ENCODE results near the gene IDH3B. TPM values are rescaled to one million over a fixed set of nuclear protein-coding genes. Genes with fewer than 3 reads are reported as not detected.
A peak's percentile ranks its signal among the peaks of the same experiment; 100 is the strongest.
"Not testable (repeated sequence)": the region's sequence is repeated elsewhere in the genome, so short reads cannot be mapped to it uniquely, and the experiment has no call there.

IDH3B gene
- total RNA-seq, 1 donor from 2014 or later = 116 TPM

DNA sequence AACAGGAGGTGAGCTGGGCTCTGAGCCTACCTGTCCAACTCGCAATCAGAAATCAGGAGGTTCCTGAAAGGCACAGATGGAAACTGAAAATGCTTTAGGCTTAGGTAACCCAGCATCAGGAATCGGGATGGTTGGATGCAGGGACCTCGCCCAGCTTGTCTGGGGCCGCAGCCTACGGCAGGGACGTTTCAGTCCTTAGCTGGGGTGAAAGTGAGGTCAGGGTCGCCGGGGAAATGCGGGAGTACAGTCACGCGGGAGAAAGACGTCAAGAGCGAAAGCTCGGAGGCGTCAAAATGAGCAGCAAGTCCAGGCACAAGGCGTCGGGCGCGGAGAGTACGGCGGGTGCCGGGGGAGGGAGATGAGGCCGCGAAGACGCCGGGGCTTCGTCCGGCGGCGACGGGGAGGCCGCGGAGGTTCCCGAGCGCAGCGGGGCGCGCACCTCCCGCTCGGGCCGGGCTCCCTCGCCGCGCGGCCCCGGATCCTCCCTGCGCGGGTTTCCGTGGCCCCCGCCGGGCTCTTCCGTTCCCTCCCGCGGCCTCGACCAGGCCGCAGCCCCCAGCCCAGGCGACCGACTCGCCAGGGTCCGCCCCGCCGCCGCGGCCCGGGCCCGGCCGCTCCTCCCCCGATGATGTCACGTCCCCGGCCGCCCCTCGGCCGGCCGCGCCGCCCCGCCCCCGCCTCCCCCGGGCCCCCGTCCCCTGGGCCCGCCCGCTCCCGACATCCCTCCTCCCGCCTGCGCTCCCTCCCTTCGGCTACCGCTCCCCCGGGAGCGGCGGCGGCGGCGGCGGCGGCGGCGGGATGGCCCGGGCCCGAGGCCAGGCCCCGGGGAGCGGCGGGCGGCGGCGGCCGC is 28.2 kb upstream of the IDH3B start, which contains the start of gene EBF4:
TSS of gene EBF4 (plus strand) at position 745 of the 850 bp plus-strand sequence. CDS start 866 bp downstream, outside the sequence.
- Mint-ChIP-seq H3K27ac (peak within 1 kb of the TSS; percentile 83), H3K27me3 (ENCODE audit: insufficient read depth) (peaks cover 36% of the 10 kb centered on the region), H3K36me3 (ENCODE audit: low read depth) (peaks cover 7% of the 10 kb centered on the region)

DNA sequence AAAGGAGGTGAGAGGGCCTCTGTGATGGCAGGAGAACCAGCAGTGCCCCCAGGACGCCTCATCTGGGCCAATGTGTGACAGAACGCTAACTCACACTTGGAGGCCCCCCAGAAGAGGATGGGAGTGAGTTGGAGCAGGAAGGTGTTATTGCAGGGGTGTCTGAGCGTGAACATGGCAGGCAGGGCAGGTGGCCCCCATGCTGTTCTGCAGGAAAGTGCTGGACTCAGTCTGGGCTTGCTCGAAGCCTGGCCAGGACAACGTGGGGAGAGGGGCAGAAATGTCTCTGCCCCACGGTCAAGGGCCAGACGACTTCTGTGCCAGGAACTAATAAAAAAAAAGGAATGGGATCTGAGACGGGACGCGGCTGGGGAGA is 27.6 kb upstream of the IDH3B start:
- Mint-ChIP-seq H3K36me3 (ENCODE audit: low read depth) (peaks cover 7% of the 10 kb centered on the region), H3K27ac (peak overlapping the region; percentile 83)
- intact Hi-C loops (cut with micrococcal nuclease) = no loop called here

More for the DNA sequence above, 28.2 kb upstream of the IDH3B start, which contains the start of gene EBF4:
- H3K4me1 Mint-ChIP-seq (ENCODE audit: low read depth) = peaks cover 35% of the 10 kb centered on the region
- no peak for DNase-seq (ENCODE audit: low spot score)
- H3K4me3 Mint-ChIP-seq = peak within 1 kb of the TSS; percentile 91
- no peaks in the 10 kb centered on the region for H3K9me3 Mint-ChIP-seq
- intact Hi-C loops (cut with micrococcal nuclease) = no loop called here

DNA sequence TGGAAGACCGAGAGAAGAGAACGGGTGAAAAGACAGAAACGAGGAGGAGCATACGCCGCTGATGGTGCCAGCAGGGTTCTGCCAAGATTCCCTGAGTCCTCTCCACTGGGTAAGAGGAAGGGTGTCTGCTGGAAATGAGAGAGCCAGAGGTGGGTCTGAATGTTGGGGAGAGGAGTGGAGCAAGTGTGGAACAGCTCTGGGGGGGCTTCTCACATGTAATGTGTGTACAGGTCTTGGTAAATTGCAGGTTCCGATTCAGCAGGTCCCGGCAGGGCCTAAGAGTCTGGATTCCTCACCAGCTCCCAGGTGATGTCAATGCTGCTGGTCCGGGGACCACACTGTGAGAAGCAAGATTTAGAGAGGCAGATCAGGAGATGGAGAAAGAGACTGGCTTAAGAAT is 27.1 kb upstream of the IDH3B start:
- peak overlapping the region; percentile 83 for H3K27ac Mint-ChIP-seq
- intact Hi-C loops (cut with micrococcal nuclease) = no loop called here

More for the DNA sequence above, 27.6 kb upstream of the IDH3B start:
- peaks cover 35% of the 10 kb centered on the region for H3K4me1 Mint-ChIP-seq (ENCODE audit: low read depth)
- DNase-seq (ENCODE audit: low spot score) = no peak
- H3K27me3 Mint-ChIP-seq (ENCODE audit: insufficient read depth) = peaks cover 34% of the 10 kb centered on the region
- H3K4me3 Mint-ChIP-seq = peak overlapping the region; percentile 91
- H3K9me3 Mint-ChIP-seq = no peaks in the 10 kb centered on the region

DNA sequence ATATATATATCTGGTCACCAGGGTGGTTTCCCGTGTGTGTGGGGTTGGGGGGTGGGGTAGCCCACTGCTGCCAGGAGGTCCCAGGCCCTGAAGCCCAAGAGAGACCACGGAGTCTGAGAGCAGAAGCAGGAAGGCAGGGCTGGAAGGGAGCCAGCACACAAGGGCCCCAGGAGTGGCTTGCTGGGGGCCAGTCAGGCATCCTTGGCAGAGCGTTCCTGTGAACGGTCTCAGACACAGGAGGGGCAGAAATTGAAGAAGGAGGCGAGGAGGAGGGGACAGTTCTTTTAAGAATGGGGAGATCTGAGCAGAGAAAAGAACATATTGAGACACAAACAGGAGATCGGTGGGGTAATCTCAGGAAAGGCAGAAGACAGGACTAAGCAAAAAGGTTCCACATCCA is 26.7 kb upstream of the IDH3B start:
- Mint-ChIP-seq H3K4me3 (peak overlapping the region; percentile 91), H3K27ac (peak overlapping the region; percentile 57), H3K27me3 (ENCODE audit: insufficient read depth) (peaks cover 27% of the 10 kb centered on the region)

More for the DNA sequence above, 27.1 kb upstream of the IDH3B start:
- Mint-ChIP-seq H3K9me3 (no peaks in the 10 kb centered on the region), H3K36me3 (ENCODE audit: low read depth) (peaks cover 7% of the 10 kb centered on the region), H3K4me3 (peak overlapping the region; percentile 91), H3K4me1 (ENCODE audit: low read depth) (peaks cover 35% of the 10 kb centered on the region), H3K27me3 (ENCODE audit: insufficient read depth) (peaks cover 31% of the 10 kb centered on the region)
- no peak for DNase-seq (ENCODE audit: low spot score)

DNA sequence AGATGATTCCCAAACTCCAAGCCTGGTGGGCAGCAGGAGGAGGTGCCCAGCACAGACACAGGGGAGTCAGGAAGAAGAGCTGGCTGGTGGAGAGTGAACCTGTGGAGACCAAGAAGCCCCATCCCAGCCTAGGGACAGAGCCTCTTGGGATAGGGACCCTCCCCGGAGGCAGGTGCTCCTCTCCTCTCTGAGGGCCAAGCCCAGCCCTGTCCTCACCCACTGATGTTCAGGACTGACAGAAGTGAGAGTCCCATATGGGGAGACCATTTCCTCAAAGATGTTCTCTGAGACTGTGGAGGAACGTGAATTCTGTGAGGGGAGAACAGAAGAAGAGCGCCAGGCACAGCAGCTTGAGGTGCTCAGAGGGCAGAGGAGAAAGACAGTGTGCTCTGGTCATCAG is 26.2 kb upstream of the IDH3B start:
- H3K4me3 Mint-ChIP-seq = no peak overlapping the region
- no peak overlapping the region for H3K27ac Mint-ChIP-seq
- intact Hi-C loops (cut with micrococcal nuclease) = no loop called here
- peaks cover 7% of the 10 kb centered on the region for H3K36me3 Mint-ChIP-seq (ENCODE audit: low read depth)
- H3K9me3 Mint-ChIP-seq = no peaks in the 10 kb centered on the region
- DNase-seq (ENCODE audit: low spot score) = no peak
- peaks cover 35% of the 10 kb centered on the region for H3K4me1 Mint-ChIP-seq (ENCODE audit: low read depth)
- peaks cover 23% of the 10 kb centered on the region for H3K27me3 Mint-ChIP-seq (ENCODE audit: insufficient read depth)

More for the DNA sequence above, 26.7 kb upstream of the IDH3B start:
- intact Hi-C loops (cut with micrococcal nuclease) = no loop called here
- Mint-ChIP-seq H3K4me1 (ENCODE audit: low read depth) (peaks cover 35% of the 10 kb centered on the region), H3K36me3 (ENCODE audit: low read depth) (peaks cover 7% of the 10 kb centered on the region), H3K9me3 (no peaks in the 10 kb centered on the region)
- DNase-seq (ENCODE audit: low spot score) = no peak

DNA sequence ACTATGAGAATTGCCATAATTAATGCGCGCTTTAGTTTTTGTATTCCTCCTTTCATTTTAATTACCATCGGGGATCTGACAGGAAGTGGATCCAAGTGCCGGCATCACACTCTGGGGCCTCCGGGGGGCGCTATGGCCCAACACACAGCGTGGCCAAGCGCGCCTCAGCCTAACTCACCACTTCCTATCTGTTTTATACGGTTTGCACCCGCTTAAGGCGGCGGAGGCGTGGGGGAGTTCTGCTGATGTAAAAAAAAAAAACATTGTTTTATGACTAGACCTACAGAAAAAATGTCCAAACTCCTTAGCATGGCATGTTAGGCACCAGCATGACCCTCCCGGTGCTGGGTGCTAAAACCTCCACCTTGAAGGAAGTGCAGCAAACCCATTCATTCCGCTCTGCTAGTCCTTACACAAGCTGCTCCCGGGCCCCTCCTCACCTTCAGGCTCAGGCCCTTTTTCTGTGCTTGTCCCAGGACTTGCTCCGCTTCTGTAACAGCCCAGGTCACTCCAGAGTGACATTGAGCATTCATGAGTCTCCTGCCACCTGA is 24.1 kb upstream of the IDH3B start:
- H3K36me3 Mint-ChIP-seq (ENCODE audit: low read depth) = peaks cover 4% of the 10 kb centered on the region
- peak overlapping the region; percentile 16 for H3K4me3 Mint-ChIP-seq
- DNase-seq (ENCODE audit: low spot score) = peak; percentile 76
- H3K27me3 Mint-ChIP-seq (ENCODE audit: insufficient read depth) = peaks cover 13% of the 10 kb centered on the region
- H3K27ac Mint-ChIP-seq = peak overlapping the region; percentile 77
- H3K4me1 Mint-ChIP-seq (ENCODE audit: low read depth) = peaks cover 34% of the 10 kb centered on the region
- no peaks in the 10 kb centered on the region for H3K9me3 Mint-ChIP-seq
- intact Hi-C loops (cut with micrococcal nuclease) = loop anchor here (1.0 to 5.0 kb wide), 7 partner anchors 36 to 313 kb away; partner anchors contain the start of genes NOP56 and PTPRA

DNA sequence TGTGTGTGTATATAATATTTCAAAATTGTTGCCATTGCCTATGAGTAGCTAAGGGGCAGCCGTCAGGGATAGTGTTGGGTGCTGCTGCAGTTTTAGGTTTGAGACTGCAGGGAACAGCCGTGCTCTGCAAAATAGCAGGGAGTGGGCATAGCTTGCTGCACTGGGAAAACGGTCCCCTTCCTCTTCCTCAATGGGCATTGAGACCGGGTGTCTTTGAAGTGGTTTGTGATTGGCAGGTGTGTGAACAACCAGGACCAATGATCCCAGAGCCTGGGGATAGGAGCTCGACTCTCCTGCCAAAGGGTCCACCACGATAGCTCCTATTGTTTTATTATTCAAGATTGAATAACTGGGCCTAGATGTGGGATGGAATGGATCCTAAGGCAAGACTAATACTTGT is 23.5 kb upstream of the IDH3B start:
- no peak overlapping the region for H3K4me3 Mint-ChIP-seq
- peaks cover 4% of the 10 kb centered on the region for H3K36me3 Mint-ChIP-seq (ENCODE audit: low read depth)
- H3K27me3 Mint-ChIP-seq (ENCODE audit: insufficient read depth) = peaks cover 18% of the 10 kb centered on the region
- no peak overlapping the region for H3K27ac Mint-ChIP-seq
- intact Hi-C loops (cut with micrococcal nuclease) = loop anchor here (5.0 kb wide), 1 partner anchor 300 kb away; no protein-coding TSS in a partner anchor
- peaks cover 34% of the 10 kb centered on the region for H3K4me1 Mint-ChIP-seq (ENCODE audit: low read depth)
- no peaks in the 10 kb centered on the region for H3K9me3 Mint-ChIP-seq
- no peak for DNase-seq (ENCODE audit: low spot score)

DNA sequence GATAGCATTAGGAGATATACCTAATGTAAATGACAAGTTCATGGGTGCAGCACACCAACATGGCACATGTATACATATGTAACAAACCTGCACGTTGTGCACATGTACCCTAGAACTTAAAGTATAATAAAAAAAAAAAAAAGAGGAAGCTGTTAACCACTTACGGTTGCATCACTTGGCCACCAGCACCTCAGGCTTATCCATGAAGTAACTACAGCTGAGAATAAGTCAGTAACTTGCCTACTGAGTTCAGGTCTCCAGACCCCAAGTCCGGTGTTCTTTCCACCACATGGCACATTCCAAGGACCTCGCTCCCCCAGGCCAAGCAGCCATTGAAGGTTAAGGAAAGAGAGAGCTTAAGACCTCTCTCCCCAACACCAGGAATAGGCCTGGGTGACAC is 20.8 kb upstream of the IDH3B start:
- intact Hi-C loops (cut with micrococcal nuclease) = loop anchor here (5.0 kb wide), 1 partner anchor 302 kb away; no protein-coding TSS in a partner anchor
- peaks cover 22% of the 10 kb centered on the region for H3K4me1 Mint-ChIP-seq (ENCODE audit: low read depth)

DNA sequence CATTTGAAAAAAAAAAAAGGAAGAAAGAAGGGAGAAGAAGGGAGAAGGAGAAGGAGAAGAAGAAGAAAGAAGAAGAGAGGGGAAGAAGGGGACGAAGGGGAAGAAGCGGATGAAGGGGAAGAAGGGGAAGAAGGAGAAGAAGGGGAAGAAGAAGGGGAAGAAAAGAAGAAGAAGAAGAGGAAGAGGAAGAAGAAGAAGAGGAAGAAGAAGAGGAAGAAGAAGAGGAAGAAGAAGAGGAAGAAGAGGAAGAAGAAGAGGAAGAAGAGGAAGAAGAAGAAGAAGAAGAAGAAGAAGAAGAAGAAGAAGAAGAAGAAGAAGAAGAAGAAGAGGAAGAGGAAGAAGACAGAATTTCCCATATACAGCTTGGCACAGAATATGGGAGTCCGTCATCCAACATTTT is 18.0 kb upstream of the IDH3B start:
- intact Hi-C loops (cut with micrococcal nuclease); H3K4me1 Mint-ChIP-seq (ENCODE audit: low read depth); H3K4me3 Mint-ChIP-seq; H3K27ac Mint-ChIP-seq; DNase-seq (ENCODE audit: low spot score); H3K9me3 Mint-ChIP-seq; H3K36me3 Mint-ChIP-seq (ENCODE audit: low read depth): not testable (repeated sequence)
- peaks cover 20% of the 10 kb centered on the region for H3K27me3 Mint-ChIP-seq (ENCODE audit: insufficient read depth)

More for the DNA sequence above, 20.8 kb upstream of the IDH3B start:
- H3K27ac Mint-ChIP-seq; H3K4me3 Mint-ChIP-seq; H3K36me3 Mint-ChIP-seq (ENCODE audit: low read depth); H3K9me3 Mint-ChIP-seq; DNase-seq (ENCODE audit: low spot score): not testable (repeated sequence)
- peaks cover 19% of the 10 kb centered on the region for H3K27me3 Mint-ChIP-seq (ENCODE audit: insufficient read depth)

DNA sequence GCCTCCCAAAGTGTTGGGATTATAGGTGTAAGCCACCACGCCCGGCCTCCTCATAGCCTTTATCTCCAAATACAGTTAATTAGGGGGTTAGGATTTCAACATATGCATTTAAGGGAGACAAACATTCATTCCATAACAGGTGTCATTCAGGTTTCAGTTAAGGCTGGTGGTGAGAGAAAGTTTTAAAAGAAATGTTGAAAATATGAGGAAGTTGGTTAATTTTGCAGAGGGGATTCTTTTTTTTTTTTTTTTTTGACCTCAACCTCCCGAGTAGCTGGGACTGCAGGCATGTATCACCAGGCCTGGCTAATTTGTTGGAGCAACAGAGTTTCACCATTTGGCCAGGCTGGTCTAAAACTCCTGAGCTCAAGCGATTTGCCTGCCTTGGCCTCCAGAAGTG is 16.0 kb upstream of the IDH3B start:
- DNase-seq (ENCODE audit: low spot score) = no peak
- peaks cover 20% of the 10 kb centered on the region for H3K27me3 Mint-ChIP-seq (ENCODE audit: insufficient read depth)
- no peak overlapping the region for H3K27ac Mint-ChIP-seq
- H3K9me3 Mint-ChIP-seq = no peaks in the 10 kb centered on the region
- peaks cover 3% of the 10 kb centered on the region for H3K4me1 Mint-ChIP-seq (ENCODE audit: low read depth)
- intact Hi-C loops (cut with micrococcal nuclease) = no loop called here
- no peak overlapping the region for H3K4me3 Mint-ChIP-seq
- H3K36me3 Mint-ChIP-seq (ENCODE audit: low read depth) = no peaks in the 10 kb centered on the region

DNA sequence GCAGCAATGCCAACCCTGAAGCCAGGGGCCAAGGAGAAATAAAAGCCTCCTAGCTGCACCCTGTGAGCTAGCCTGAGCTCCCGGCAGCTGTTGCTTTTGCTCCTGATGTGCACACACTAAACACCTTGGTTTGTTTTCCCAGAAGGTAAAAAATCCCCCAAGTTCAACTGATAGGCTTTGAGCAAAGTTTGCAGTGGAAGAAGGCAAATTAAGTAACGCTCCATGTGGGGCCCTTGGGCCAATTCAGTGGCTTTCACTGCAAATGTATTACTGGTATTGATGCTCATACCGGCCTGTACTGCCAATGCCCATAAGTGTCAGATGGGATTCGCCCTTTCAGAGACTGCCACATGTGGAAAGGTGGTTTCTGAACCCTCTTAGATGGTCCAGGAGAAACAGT is 9.4 kb upstream of the IDH3B start:
- intact Hi-C loops (cut with micrococcal nuclease) = no loop called here
- Mint-ChIP-seq H3K36me3 (ENCODE audit: low read depth) (no peaks in the 10 kb centered on the region), H3K9me3 (no peaks in the 10 kb centered on the region), H3K27me3 (ENCODE audit: insufficient read depth) (peaks cover 5% of the 10 kb centered on the region), H3K27ac (no peak overlapping the region), H3K4me3 (no peak overlapping the region), H3K4me1 (ENCODE audit: low read depth) (no peaks in the 10 kb centered on the region)
- DNase-seq (ENCODE audit: low spot score) = no peak

DNA sequence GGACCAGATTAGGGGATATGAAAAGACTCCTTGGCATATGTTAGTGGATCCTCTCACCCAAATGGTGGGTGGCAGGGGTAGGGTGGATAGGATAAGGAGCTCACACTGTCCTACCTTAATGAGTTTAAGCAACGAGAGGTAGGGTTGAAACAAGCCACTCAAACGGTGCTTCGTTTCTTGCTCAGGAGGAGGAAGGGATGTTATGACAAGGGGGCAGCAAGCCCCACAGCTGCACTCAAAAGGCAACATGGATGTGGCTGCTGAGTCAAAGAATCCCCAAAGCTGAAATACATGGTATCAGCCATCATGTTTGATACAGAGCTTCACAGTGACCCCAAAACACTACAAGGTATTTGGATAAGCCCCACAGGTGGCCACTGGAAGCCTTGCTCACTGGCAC is 8.4 kb upstream of the IDH3B start:
- Mint-ChIP-seq H3K4me1 (ENCODE audit: low read depth) (no peaks in the 10 kb centered on the region), H3K36me3 (ENCODE audit: low read depth) (no peaks in the 10 kb centered on the region), H3K9me3 (no peaks in the 10 kb centered on the region), H3K27ac (no peak overlapping the region), H3K27me3 (ENCODE audit: insufficient read depth) (peaks cover 5% of the 10 kb centered on the region), H3K4me3 (no peak overlapping the region)
- intact Hi-C loops (cut with micrococcal nuclease) = no loop called here
- no peak for DNase-seq (ENCODE audit: low spot score)

DNA sequence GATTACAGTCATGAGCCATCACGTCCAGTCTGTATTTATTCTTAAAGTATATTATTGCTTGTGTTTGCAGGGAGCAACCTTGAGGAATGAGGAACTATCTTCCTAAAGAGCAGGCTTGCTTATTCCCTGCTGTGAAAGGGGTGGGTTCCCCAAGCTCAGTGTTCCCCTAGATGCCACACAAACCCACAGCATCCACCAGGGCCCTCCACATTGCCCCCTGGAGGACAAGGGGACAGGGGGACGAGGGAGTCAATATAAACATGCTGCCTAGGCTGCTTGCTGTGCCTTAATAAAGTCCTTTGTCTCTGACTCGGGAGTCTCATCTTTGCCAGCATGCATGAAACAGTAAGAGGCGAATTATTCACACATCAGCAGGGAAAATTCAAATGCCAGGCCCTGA is 8.0 kb upstream of the IDH3B start:
- Mint-ChIP-seq H3K4me1 (ENCODE audit: low read depth) (no peaks in the 10 kb centered on the region), H3K36me3 (ENCODE audit: low read depth) (no peaks in the 10 kb centered on the region), H3K4me3 (no peak overlapping the region), H3K27me3 (ENCODE audit: insufficient read depth) (peaks cover 5% of the 10 kb centered on the region), H3K27ac (no peak overlapping the region), H3K9me3 (no peaks in the 10 kb centered on the region)
- no peak for DNase-seq (ENCODE audit: low spot score)
- intact Hi-C loops (cut with micrococcal nuclease) = no loop called here
